Measurements from ENCODE around the gene IQGAP2.

Gene IQGAP2

GRCh38 chr5:76479281-76479680 is 76.2 kb downstream of the IQGAP2 start:
- FAIRE-seq: no peak

GRCh38 chr5:76479973-76480667 is 77.0 kb downstream of the IQGAP2 start:
- no peak for FAIRE-seq

DNA sequence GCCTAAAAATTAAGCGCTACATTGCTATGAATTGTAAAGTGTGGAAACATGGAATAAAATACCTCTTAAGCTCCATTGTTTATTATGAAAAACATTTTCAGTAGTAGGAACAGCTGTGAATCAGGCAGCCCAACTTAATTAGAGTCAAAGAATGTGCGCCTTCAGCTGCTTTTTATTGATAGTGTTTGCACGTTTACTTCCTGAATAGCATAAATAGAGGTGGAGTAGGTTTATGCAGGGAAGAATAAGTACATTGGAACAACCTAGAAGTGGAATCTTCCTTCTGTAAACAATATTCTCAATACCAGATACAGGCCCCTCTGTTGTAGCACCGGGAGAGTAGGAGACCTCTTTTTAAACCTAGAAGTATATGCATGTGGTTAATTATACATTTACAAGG is 79.9 kb downstream of the IQGAP2 start:
- no peak for FAIRE-seq

- FAIRE-seq: no peak
Observed at GRCh38 chr5:76483433-76483832, 80.3 kb downstream of the IQGAP2 start.

DNA sequence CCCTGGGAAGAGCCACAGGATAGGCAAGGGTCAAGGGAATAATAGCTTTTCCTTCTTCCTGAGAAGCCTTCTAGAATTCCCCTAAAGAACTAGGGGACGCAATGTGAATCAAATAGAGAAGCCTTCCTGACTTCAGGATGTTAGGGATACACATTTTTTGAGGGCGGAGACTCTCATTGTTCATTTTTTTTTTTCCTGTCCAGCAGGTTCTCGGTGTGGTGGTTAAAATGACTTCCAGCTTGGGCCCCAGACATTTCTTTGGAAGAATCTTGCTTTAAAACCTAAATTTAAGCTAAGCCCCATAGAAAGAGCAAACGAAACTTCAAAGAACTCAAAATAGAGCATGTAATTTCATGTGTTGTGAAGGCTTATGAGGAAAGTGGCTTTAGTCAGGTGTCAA is 80.8 kb downstream of the IQGAP2 start:
- no peak for FAIRE-seq

DNA sequence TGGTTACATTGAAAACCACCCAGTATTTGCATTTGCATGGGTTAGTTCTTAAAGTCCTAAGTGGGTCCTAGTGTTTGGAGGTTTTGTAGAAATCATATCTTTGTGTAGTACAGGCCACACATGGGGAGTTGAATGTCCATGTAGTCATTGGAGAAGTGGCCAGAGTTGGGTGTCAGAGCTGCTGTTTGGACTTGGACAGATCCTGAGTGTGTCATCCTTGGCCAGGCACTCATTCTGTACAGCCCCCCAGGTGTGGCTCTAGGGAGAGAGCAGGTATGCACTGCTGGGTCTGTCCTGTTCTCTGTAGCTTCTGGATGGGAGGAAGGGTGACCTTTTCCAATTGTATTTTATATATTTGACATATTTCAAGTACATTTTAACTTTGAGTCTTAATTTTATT is 82.4 kb downstream of the IQGAP2 start:
- FAIRE-seq: no peak

- no peak for FAIRE-seq
Observed at GRCh38 chr5:76487386-76487785, 84.3 kb downstream of the IQGAP2 start.

GRCh38 chr5:76487821-76488220 is 84.7 kb downstream of the IQGAP2 start:
- no peak for FAIRE-seq

DNA sequence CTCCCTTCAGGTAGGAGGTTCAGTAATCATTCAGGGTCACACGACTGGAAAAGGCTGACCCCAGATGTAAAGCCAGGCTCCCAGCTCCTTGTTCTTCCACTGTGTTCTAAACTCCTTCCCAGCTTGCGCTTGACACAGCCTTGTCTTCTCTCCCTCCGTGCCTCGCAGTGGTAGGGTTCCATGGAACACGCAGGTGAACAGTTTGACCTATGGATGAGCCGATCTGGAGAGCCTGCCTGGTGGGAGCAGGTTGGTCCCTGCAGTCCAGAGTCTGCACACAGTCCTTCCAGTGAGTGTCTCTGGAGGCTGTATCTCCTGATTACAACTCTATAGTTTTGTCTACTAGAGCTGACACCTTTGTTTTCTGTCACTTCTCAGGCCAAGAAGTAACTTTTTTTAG is 85.9 kb downstream of the IQGAP2 start:
- no peak for FAIRE-seq

DNA sequence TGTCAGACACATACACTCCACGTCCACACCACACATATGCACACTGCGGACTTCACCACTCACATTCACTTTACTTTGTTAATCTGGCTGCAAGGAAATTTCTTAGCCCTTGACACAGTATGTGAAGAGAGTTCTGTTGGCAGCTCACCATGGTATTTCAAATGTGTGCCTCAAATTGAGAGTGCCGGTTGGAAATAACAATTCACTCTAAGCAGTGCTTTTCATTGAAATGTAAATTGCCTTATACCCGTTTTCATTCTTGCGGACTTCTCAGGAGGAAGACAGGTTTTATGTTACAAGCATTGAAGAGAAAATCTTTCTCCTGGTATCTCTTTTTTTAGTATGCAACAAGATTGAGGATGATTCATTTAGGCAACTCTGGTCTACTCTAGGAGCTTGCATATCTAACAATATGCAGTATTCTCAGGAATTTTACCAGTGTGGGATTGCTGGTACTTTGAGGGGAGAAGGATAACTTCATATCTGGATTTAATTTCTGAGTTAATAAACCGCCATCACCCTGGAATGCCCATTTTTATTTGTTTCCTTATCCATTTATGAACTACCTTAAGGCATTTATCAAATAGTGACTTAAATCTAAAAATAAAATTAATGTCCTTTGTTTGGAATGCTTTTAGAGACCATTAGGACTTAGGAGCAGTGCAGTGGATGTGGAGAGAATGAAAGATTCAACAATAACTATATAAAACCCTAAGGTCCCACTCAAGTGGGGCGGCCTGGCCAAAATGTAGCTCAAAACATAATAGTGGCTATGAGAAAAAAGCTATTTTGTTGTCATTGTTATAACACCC is 87.0 kb downstream of the IQGAP2 start:
- no peak for FAIRE-seq

GRCh38 chr5:76490960-76491359 is 87.9 kb downstream of the IQGAP2 start:
- peak; percentile 41 for FAIRE-seq

DNA sequence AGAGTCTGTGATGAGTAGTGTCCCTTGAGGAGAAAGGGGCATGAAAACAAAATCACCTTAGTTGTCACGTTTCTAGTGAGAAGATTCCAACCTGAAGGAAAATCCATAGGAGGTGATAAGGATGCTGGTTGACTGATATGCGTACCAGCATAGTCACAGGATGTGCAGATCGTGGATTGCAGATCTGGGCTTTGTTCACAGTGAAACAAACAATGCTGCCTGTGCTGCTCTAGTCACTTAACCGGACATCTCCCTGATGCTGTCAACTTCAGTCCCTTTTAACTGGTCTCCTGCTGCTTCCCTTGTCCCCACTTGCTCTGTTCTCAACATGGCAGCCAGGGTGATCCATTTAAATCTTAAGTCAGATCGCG is 89.7 kb downstream of the IQGAP2 start:
- no peak for FAIRE-seq

DNA sequence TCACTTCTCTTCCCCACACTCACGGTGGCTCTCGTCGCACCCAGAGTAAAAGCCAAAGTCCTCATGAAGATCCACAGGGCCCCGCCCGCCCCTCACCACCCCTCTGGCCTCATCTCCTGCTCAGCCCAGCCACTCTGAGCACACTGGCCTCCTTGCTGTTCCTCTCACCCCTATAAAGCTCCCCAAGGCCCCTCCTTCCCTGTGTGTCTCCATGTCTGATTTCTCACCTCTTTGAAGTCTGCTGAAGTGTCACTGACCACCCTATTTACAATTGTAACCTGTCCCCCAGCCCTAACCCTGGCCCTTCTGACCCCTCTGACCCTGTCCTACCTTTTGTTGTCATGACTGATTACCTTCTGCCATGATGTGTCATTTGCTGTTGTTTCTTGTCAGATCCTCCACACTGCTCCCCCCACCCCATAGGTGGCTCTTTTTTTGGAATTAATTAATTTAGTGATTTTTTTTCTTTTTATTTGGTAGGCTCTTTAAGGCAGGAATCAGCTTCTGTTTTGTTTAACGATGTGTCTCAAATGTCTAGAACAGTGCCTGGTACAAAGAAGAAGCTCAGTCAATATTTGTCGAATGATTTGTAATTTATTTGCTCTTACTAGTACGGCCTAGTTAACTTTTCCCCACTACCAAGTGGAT is 90.2 kb downstream of the IQGAP2 start:
- FAIRE-seq: no peak

DNA sequence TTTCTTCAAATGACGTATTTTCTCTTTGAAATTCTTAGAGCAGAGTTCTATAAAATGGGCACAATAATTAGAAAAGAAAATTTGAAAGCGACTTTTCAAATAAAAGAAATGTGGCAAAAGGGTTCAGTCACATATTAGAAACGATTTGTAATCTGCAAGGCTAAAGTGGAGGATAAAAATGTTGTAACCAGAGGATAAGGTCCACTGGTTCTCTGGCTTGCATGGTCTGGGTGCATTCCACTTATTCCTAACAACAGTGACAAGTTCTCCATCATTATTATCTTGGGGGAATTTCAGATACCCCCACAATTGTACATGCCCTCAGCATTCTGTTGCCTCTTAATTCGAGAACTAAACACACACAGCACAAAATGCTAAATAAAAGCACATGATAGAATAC is 91.1 kb downstream of the IQGAP2 start:
- no peak for FAIRE-seq

GRCh38 chr5:76495870-76496269 is 92.8 kb downstream of the IQGAP2 start:
- FAIRE-seq: no peak

GRCh38 chr5:76497065-76497460 is 94.0 kb downstream of the IQGAP2 start:
- FAIRE-seq: no peak

GRCh38 chr5:76497986-76498717 is 95.1 kb downstream of the IQGAP2 start:
- FAIRE-seq: no peak

GRCh38 chr5:76499507-76500161 is 96.5 kb downstream of the IQGAP2 start:
- FAIRE-seq: no peak

- FAIRE-seq: no peak
Observed at GRCh38 chr5:76500633-76501393, 97.7 kb downstream of the IQGAP2 start.

DNA sequence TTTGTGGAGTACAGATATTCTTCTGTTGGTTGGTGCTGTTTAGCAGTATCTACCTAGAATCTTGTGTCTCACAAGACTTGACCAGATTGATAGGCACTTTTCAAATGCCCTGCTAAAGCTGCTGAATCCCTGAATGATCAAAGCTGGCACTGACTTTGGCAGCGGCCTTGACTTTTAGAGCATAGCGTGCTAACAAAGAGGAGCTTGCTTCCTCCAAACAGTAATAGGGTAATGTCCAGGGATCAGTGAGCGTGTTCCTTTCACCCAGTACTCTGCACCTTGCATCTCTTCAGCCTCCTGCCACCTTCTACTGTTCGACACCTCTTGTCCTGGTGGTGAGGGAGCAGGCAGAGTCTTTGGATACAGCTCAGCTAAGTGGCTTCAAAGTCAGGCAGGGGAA is 100.8 kb downstream of the IQGAP2 start:
- FAIRE-seq: no peak

GRCh38 chr5:76504901-76505564 is 101.9 kb downstream of the IQGAP2 start:
- FAIRE-seq: no peak

All from endometrium (tissue), 2 donors.